ENCODE data around the gene TOP1.

Gene TOP1

GRCh38 chr20:41168281-41169161, 139.9 kb downstream of the TOP1 start:
- DNase-seq (ENCODE audit: low read depth, low spot score), result no peak

- DNase-seq (ENCODE audit: low read depth, low spot score), result no peak
These were observed 140.6 kb downstream of the TOP1 start for GRCh38 chr20:41169162-41169690.

DNA sequence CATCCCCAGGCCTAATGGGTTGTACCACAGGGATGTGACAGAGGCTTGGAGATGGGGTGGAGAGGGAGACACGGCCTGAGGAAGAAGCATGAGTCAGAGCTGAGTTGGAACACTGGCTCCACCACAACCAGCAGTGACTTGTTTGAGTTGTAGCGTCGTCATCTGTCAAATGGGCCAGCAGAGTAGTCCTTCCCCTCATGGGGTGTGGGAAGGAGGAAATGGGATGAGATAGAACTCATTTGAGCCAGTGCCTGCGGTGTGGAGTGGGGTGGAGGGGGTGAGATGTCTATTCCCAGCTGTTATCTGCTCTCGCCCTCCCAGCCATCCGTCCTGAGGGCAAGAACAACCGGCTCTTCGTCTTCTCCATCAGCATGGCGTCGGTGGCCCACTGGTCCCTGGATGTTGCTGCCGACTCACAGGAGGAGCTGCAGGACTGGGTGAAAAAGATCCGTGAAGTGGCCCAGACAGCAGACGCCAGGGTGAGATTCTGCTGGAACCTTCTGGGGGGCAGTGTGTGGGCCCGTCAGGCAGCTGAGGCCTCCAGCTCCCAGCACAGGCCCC, 141.2 kb downstream of the TOP1 start:
- no peak for DNase-seq (ENCODE audit: low read depth, low spot score)

GRCh38 chr20:41170386-41171105, 141.9 kb downstream of the TOP1 start:
- no peak for DNase-seq (ENCODE audit: low read depth, low spot score)

DNA sequence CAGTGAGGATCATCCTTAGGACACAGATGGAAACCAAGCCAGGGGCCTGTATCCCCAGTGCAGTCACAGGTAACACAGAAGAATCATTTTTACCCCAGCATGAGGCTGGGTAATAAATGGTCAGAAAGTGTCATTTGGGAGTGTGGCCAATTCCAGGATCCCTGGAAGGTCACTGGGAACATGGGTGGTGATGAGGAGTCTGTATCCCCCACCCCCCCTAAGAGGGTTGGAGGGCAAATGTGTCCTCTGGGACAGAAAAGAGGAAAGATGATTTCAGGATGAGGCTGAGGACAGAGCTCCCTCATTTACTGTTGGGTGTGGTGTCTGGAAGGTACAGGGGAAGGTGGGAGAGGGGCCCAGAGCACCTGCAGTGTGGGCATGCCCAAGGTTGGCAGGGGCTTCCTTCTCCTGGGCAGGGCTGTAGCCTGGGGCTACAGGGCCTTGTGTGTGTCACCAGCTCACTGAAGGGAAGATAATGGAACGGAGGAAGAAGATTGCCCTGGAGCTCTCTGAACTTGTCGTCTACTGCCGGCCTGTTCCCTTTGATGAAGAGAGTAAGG, 143.2 kb downstream of the TOP1 start:
- DNase-seq (ENCODE audit: low read depth, low spot score), result no peak

DNA sequence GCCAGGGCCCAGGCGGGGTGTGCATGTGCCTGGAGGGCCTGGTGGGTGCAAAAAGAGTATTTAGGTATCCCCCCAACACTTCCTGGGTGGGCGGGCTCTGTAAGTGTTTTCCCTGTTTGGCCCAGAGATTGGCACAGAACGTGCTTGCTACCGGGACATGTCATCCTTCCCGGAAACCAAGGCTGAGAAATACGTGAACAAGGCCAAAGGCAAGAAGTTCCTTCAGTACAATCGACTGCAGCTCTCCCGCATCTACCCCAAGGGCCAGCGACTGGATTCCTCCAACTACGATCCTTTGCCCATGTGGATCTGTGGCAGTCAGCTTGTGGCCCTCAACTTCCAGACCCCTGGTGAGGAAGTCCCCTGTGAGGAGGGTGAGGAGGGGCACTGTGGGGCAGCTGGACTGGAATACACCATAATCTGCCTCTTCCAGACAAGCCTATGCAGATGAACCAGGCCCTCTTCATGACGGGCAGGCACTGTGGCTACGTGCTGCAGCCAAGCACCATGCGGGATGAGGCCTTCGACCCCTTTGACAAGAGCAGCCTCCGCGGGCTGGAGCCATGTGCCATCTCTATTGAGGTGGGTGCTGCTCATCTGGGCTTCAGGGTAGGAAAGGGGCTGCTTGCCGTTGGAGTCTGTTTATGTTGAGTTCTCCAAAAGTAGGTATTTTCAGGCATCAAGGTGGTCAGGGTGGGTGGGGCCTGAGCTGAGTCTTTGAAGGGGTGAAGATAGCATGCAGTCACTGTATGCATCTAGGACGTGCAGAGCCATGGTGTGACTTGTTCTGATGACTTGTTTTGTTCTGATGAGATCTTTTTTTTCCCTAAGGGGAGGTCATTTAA, 143.9 kb downstream of the TOP1 start:
- no peak for DNase-seq (ENCODE audit: low read depth, low spot score)

- peak; percentile 33 for DNase-seq (ENCODE audit: low read depth, low spot score)
These were observed 144.6 kb downstream of the TOP1 start for GRCh38 chr20:41173161-41173721.

GRCh38 chr20:41173791-41174341, 145.2 kb downstream of the TOP1 start:
- no peak for DNase-seq (ENCODE audit: low read depth, low spot score)

Data from smooth muscle cell of the brain vasculature (primary cell).